ENCODE measurements around the gene DDI2. TPM values are rescaled to one million over a fixed set of nuclear protein-coding genes. Genes with fewer than 3 reads are reported as not detected.

The DDI2 gene
- total RNA-seq, 4 donors from 2014 or later: 26.2 to 115 (median 43.7) TPM

GRCh38 chr1:15662477-15662876, 45.2 kb downstream of the DDI2 start:
- no peak overlapping the region for H3K27ac ChIP-seq
- no peaks in the 10 kb centered on the region for H3K27me3 ChIP-seq
- H3K4me3 ChIP-seq: no peak overlapping the region
- H3K4me1 ChIP-seq: no peaks in the 10 kb centered on the region
- DNase-seq: no peak
- no peaks in the 10 kb centered on the region for H3K9me3 ChIP-seq
- TF ChIP-seq CTCF (IDR thresholded peaks at IDR 0.05): no peak
- TF ChIP-seq POLR2A (IDR thresholded peaks at IDR 0.05): no peak
- H3K36me3 ChIP-seq: no peaks in the 10 kb centered on the region
- intact Hi-C loops (cut with DNase I; ENCODE audit: low total_unique reads): no loop called here

- Histone ChIP-seq H3K4me3 (no peak overlapping the region), H3K36me3 (no peaks in the 10 kb centered on the region), H3K27ac (no peak overlapping the region), H3K4me1 (no peaks in the 10 kb centered on the region), H3K9me3 (no peaks in the 10 kb centered on the region), H3K27me3 (no peaks in the 10 kb centered on the region)
- no peak for DNase-seq
- intact Hi-C loops (cut with DNase I; ENCODE audit: low total_unique reads): no loop called here
- TF ChIP-seq POLR2A (IDR thresholded peaks at IDR 0.05): no peak
- TF ChIP-seq CTCF (IDR thresholded peaks at IDR 0.05): no peak
Observed at GRCh38 chr1:15663925-15664324, 46.7 kb downstream of the DDI2 start.

- DNase-seq: no peak
- intact Hi-C loops (cut with DNase I; ENCODE audit: low total_unique reads): no loop called here
- H3K9me3 ChIP-seq: no peaks in the 10 kb centered on the region
- H3K4me1 ChIP-seq: no peaks in the 10 kb centered on the region
- H3K27me3 ChIP-seq: no peaks in the 10 kb centered on the region
- no peak overlapping the region for H3K4me3 ChIP-seq
- no peak overlapping the region for H3K27ac ChIP-seq
- TF ChIP-seq POLR2A (IDR thresholded peaks at IDR 0.05) (no peak), CTCF (IDR thresholded peaks at IDR 0.05) (no peak)
- H3K36me3 ChIP-seq: no peaks in the 10 kb centered on the region
Observed at GRCh38 chr1:15667362-15667761, 50.1 kb downstream of the DDI2 start.

- Histone ChIP-seq H3K27ac (no peak overlapping the region), H3K36me3 (no peaks in the 10 kb centered on the region), H3K4me3 (no peak overlapping the region), H3K9me3 (no peaks in the 10 kb centered on the region), H3K27me3 (no peaks in the 10 kb centered on the region), H3K4me1 (no peaks in the 10 kb centered on the region)
- no peak for DNase-seq
- intact Hi-C loops (cut with DNase I; ENCODE audit: low total_unique reads): no loop called here
- TF ChIP-seq CTCF (IDR thresholded peaks at IDR 0.05): no peak
- no peak for TF ChIP-seq POLR2A (IDR thresholded peaks at IDR 0.05)
Observed at GRCh38 chr1:15668089-15668754, 51.0 kb downstream of the DDI2 start.

- intact Hi-C loops (cut with DNase I; ENCODE audit: low total_unique reads): no loop called here
- no peaks in the 10 kb centered on the region for H3K36me3 ChIP-seq
- H3K27me3 ChIP-seq: no peaks in the 10 kb centered on the region
- H3K9me3 ChIP-seq: no peaks in the 10 kb centered on the region
- no peak overlapping the region for H3K27ac ChIP-seq
- no peak for TF ChIP-seq POLR2A (IDR thresholded peaks at IDR 0.05)
- TF ChIP-seq CTCF (IDR thresholded peaks at IDR 0.05): no peak
- no peak for DNase-seq
- no peak overlapping the region for H3K4me3 ChIP-seq
- no peaks in the 10 kb centered on the region for H3K4me1 ChIP-seq
Observed at GRCh38 chr1:15669074-15669473, 51.8 kb downstream of the DDI2 start.

Measured in uterus (tissue), 4 donors.